GM19099 (cell line): ENCODE results near the gene VASN.

ENCODE experiments used
- POLR2A ChIP-seq: IDR thresholded peaks from 3 replicates; pipeline ENCODE4 v1.6.1; 2011; ENCODE audit warnings: low read depth; ENCODE audit not compliant: insufficient read length; ENCODE audit errors: extremely low read depth

The VASN gene

DNA sequence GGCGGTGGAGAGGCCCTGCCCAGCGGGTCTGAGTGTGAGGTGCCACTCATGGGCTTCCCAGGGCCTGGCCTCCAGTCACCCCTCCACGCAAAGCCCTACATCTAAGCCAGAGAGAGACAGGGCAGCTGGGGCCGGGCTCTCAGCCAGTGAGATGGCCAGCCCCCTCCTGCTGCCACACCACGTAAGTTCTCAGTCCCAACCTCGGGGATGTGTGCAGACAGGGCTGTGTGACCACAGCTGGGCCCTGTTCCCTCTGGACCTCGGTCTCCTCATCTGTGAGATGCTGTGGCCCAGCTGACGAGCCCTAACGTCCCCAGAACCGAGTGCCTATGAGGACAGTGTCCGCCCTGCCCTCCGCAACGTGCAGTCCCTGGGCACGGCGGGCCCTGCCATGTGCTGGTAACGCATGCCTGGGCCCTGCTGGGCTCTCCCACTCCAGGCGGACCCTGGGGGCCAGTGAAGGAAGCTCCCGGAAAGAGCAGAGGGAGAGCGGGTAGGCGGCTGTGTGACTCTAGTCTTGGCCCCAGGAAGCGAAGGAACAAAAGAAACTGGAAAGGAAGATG is 11.2 kb downstream of the VASN start:
- TF ChIP-seq POLR2A = no peak

DNA sequence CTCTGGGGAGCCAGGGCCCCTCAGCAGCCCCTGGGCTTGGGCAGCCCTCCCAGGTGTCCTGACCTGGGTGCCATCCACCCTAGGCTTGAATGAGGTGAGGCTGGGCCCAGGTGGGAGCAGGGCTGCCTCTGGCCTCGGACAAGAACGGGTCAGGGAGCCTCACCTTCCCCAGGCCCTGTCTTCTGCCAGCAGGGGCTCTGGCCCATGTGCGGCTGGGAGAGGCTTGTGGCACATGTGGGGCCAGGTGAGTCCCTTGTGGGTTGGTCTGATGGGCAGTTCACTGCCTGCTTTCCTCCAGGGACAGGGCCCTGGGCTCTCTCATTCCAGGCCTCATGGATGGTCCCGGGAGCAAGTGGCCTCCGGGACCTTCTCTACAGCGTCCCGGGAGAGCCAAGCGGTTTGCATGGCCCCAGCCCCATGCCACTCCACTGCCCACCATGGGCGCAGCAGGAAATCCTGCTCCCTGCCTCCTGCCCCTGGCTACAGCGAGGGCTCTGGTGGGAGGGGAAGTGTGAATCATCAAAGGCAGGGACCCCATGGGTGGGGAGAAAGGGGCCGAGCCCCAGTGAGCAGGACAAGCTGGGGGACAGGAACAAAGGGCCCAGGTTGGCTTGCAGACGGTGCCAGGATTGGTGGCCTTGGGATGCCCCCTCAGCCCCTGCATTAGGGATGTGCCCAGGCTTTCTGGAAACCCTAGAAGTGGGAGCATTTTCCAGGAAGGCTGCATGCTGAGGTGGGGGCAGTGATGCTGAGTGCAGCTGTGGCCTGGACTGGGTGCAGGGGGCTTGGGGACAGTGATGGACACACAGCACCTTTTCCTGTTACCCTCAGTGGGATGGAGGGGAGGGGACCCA is 12.2 kb downstream of the VASN start:
- no peak for TF ChIP-seq POLR2A

DNA sequence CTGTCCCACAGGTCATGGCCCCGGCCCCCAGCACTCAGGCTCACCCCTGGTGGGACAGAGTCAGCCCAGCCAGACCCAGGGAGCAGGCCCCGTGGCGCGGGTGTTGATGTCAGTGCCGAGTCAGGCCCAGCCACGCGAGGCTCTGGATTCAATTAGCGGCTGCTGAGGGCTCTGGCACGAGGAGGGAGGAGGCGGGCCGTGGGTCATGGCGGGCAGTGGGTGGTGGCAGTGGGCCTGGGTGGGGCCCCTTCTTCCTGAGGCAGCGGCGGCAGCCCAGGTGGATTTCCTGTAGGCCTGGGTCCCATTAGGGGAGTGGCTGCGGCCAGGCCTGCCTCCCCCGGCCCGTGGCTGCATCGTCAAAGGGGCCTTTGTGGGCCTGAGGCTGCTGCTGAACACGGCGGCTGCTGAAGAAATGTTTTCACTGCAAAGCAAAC is 12.9 kb downstream of the VASN start:
- no peak for TF ChIP-seq POLR2A

DNA sequence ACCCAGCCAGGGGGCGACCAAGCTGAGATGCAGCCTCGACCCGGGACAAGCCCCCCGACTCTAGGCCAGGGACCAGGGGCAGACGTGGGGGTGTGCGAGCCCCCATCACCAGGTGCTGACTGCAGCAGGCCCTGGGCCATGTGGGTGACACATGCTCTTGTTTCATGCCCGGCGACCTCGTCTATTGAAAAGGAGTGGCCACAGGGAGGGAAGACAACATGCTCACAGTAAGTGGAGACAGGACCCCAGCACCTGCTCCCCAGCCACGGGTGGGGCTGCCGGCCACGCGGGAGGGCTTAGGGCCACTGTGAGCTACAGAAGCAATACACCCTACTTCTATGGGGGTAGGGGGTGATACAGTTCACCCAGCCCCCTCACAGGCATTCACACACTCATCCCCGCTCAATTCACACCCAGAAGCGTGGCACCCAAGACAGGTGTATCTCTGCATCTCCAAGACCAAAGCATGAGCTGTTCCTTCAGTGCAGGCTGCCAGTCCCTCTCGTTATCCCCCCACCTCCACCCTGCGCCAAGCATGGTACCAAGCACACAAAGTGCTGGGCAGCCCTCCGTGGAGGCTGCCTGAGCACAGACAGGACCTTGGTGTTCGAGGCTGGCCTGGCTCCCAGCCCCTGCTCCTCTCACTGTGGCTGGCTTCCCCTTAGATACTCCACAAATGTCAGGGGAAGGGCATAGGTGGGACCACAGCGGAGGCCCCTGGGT is 13.6 kb downstream of the VASN start:
- no peak for TF ChIP-seq POLR2A

DNA sequence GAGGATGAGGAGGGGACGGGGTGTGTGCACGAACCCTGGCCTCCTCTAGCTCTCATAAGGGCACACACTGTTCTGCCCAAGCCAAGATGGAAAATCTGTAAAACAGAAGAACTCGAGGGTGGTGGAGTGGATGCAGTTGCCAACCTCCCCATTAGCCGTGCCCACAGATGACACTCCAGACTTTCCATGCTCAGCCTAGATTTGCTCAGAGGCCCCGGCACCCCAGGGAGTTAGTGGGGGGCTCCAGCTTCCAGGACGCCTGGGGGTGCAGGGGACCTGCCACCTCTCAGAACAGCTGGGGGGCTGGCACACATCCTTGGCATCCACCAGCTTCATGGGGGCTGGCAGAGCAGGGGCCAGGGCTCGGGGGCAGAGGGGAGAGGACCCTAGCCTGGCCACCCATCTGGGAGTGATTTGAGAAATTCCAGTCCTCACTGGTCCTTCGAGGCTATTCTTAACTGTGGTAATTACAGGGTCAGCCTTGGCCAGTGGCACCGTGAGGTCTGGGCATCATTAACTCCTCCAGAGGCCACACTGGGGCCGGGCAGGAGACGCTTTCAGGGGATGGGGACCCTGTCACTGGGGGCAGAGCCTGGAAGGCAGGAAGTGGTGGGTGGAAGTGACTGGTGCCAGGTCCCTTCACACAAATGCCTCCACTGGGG is 14.3 kb downstream of the VASN start:
- TF ChIP-seq POLR2A = no peak

DNA sequence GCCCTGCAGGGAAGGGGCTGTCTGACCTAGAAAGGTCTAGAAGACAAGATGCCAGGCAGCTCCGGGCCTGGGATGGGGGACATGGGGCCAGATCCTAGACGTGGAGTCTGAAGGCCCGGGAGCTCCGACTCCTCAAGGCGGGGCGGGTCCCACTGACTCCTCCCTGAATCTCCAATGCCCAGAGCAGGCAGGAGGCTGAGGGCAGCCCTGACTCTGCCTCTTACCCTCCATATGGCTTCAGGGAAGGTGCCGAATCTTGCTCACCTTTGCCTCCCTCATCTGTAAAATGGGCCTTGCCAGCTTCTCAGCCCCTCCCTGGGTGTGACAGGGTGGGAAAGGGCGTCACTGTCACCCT is 14.8 kb downstream of the VASN start:
- TF ChIP-seq POLR2A = no peak

DNA sequence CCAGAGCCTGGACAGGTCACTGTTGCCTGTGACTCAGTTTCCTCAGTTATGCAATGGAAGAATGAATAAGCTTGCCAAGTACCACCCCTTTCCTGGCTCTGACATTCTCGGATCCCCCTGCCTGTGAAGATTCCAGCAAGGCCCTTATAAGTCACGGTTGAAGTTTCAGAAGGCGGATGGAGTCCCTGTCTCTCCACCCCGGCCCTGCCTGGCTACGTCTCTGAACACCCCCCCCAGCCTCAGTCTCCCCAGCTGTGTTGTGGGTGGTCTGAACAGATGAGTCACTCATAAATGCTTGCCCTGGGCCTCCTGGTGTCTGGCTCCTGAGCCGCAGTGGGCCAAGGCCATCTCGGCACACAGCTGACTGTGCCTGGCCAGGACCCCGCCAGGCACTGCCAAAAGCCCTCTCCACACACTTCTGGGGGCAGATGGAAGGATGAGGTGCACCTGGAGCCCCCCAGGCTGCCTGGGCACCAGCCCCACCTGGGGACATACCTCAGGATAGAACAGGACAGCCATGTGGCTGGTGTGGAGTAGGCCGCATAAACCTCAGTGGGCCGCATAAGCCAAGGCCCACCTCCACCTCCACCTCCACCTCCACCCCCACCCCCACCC is 15.4 kb downstream of the VASN start:
- no peak for TF ChIP-seq POLR2A

DNA sequence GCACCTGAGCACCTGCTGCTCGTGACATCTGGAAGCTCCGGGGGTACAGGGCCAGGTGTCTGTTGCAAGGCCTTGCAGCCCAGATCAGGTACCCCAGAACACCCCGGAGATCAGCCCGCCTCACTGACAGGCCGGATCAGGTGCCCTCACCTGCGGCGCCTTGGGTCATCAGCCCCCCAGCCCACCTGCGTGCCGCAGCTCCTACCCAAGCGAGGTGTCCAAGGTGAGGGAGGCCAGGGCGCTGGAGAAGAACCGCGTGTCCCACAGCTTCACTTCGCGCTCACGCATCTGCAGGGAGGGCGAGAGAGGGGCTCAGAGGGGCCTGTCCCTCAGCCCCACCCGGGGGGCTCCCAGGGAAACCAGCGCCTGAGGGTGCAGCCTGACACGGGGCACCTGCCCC is 16.1 kb downstream of the VASN start:
- TF ChIP-seq POLR2A = no peak

DNA sequence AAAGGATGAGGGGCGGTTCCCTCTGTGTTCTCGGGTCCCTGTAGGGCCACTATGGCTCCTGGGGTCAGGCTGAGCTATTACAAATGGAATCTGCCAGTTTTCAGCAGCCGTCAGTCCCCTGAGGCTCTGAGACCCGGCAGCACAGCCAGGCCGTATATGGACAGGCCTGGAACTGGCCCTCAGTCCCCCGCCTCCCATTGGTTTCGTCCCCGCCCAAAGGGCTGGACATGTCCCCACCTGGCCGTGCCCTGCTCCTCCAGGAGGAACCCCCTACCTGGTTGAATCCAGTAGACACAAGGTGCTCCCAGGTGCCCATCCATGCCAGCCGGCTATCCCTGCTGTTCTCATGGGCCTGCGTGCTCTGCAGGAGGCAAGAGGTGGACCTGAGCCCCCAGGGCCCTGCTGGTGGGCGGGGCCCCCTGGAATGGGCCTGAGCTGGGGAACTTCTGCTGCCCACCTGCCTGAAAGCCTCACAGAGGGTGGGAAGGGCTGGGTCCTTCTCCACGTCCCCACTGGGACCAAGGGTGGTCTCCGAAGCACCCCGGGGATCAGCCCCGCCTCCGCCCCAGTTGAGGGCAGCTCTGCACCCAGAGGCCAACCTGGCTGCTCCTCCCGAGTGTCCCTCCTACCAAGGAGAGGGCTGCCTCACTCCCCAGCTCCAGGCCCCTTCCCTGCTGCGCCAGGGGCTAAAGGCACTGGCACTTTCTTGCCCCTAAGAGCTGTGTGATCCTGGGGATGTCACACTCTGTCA is 16.8 kb downstream of the VASN start:
- TF ChIP-seq POLR2A = no peak

DNA sequence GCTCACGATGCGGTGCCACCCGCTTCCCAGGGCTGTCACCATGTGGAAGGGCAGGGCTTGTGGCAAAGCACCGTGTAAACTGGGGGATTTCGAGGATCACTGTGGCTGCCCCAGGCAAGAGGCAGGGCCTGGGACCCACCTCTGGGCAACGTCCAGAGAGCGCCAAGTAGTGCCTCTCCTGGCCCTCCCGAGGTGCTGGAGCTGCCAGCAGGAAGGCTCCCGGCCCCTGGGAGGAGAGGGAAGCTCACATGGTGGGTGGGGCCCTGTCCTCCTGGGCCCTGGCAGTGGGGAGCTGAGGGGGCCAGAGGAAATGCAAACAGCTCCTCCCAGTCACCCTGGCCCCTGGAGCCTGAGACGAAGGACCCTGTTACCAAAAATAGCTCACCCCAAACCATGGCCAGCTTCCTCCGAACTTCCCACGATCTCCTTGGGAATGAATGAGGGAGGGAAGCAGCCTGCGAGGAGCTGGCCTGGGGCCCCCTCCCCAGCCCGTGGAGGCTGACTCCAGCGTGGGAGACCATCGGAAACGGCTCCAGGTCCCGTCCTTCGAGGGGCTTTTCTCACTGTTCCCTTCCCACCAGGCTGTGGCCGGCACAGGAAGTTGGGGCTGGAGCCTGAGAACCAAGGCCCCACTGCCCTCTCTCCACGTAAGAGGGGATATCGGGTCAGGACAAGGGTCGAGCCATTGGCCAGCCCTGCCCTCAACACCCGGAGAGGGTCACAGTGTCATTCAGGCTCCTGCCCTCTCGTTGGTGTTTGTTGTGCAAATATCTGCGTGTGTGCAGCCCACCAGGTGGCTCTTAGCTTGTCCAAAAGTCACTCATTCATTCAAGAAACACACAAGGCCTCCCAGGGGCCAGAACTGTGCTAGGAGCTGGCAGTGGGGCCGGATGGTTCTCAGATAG is 17.7 kb downstream of the VASN start:
- TF ChIP-seq POLR2A = no peak

DNA sequence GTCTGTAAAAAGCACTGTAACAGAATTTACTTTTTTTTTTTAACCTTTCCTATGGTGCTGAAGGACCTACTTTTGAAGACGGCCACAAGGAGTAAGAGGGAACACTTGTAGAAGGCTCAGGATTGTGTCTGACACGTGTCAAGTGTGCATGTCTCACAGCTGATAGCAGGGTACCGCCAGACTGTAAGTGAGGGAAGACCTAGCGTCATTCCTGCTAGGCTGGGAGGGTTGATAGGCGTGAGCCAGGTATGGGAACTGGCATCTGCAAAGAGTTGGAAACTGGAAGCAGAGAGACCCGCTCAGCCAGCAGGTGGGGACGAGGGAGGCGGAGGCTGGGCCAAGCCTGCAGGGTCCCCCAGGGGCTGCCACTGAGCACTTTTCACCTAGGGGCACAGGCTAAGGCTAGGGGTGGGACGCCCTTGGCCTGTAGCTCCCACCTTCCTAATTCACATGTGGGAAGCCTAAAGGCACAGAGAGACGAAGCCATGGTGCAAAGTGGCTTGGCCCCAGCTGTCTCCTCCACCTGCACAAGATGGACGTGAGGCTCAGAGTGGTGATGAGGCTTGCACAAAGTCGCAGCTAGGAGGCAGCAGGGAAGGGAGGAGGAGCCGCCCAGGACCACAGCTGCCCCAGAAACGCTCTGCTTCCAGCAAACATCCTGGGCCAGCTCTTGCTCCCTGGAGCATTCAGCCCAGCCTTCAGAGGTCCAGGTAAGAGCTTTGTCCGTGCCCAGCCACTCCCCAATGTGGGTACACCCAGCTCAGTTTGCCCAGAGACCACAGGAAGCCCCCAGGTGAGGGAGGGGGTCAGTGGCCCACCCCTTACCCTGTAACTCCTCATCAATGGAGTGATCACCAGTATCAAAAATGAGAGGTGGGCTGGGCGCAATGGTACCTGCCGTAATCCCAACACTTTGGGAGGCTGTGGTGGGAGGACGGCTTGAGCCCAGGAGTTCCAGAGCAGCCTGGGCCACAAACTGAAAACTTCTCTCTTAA is 18.9 kb downstream of the VASN start:
- TF ChIP-seq POLR2A = no peak

DNA sequence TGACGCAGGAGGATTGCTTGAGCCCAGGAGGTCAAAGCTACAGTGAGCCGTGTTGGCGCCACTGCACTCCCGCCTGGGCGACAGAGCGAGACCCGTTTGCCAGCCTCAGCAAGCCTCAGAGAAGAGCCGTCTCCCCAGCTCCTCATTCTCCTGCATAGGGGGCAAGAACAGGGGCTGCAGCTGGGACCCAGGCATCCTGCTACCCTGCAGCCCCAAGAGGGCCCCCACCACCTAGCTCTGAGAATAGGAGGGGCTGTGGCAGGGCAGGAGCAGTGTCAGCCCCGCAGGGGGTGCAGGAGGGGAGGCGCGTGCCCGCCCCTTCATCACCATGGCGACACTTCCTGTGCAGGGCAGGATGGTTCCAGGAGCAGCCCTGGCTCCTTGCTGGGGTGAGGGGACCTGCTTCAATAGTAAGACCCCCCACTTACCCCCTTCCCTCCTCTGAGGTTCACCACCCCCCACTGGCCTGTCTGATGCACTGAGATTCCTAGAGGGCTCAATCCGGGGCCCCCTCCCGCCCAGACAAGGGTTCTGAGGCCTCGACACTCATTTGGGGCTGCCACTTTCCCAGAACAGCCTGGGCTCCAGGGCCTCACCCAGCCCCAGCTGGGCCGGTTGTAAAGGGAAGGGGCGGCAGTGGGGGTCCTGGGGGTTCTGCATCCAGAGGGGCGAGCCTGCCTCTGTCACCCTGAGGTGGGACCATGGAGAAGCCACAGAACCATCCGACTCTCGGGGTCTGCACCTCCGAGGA is 20.2 kb downstream of the VASN start:
- TF ChIP-seq POLR2A = no peak
